ENCODE results near the gene IGSF9B. TPM values are rescaled to one million over a fixed set of nuclear protein-coding genes. Genes with fewer than 3 reads are reported as not detected.

The IGSF9B gene
- total RNA-seq, 1 experiment from 2014 or later, result 0.96 TPM

- no peak for DNase-seq (ENCODE audit: low read depth)
Measured at GRCh38 chr11:133901999-133902398, 54.8 kb downstream of the IGSF9B start.

GRCh38 chr11:133901316-133901715 is 55.5 kb downstream of the IGSF9B start:
- DNase-seq (ENCODE audit: low read depth), result no peak

GRCh38 chr11:133900176-133901105 is 56.3 kb downstream of the IGSF9B start:
- no peak for DNase-seq (ENCODE audit: low read depth)

- no peak for DNase-seq (ENCODE audit: low read depth)
Measured at GRCh38 chr11:133898770-133899115, 58.0 kb downstream of the IGSF9B start.

- DNase-seq (ENCODE audit: low read depth), result no peak
Measured at GRCh38 chr11:133898031-133898769, 58.6 kb downstream of the IGSF9B start.

GRCh38 chr11:133897331-133897650 is 59.5 kb downstream of the IGSF9B start:
- no peak for DNase-seq (ENCODE audit: low read depth)

- no peak for DNase-seq (ENCODE audit: low read depth)
Measured at GRCh38 chr11:133896642-133897330, 60.0 kb downstream of the IGSF9B start.

GRCh38 chr11:133896028-133896427 is 60.7 kb downstream of the IGSF9B start:
- peak; percentile 5 for DNase-seq (ENCODE audit: low read depth)

- no peak for DNase-seq (ENCODE audit: low read depth)
Measured at GRCh38 chr11:133895551-133895950, 61.2 kb downstream of the IGSF9B start.

- DNase-seq (ENCODE audit: low read depth), result no peak
Measured at GRCh38 chr11:133895061-133895479, 61.7 kb downstream of the IGSF9B start.

- no peak for DNase-seq (ENCODE audit: low read depth)
Measured at GRCh38 chr11:133893381-133893780, 63.4 kb downstream of the IGSF9B start.

- no peak for DNase-seq (ENCODE audit: low read depth)
Measured at GRCh38 chr11:133892584-133893380, 64.0 kb downstream of the IGSF9B start.

- DNase-seq (ENCODE audit: low read depth), result no peak
Measured at GRCh38 chr11:133892126-133892525, 64.6 kb downstream of the IGSF9B start.

GRCh38 chr11:133889893-133890292 is 66.9 kb downstream of the IGSF9B start:
- no peak for DNase-seq (ENCODE audit: low read depth)

GRCh38 chr11:133889188-133889587 is 67.6 kb downstream of the IGSF9B start:
- DNase-seq (ENCODE audit: low read depth), result no peak

- DNase-seq (ENCODE audit: low read depth), result no peak
Measured at GRCh38 chr11:133887692-133888332, 69.0 kb downstream of the IGSF9B start.

- no peak for DNase-seq (ENCODE audit: low read depth)
Measured at GRCh38 chr11:133886029-133886428, 70.7 kb downstream of the IGSF9B start.

- no peak for DNase-seq (ENCODE audit: low read depth)
Measured at GRCh38 chr11:133872160-133872559, 84.6 kb downstream of the IGSF9B start.

- no peak for DNase-seq (ENCODE audit: low read depth)
Measured at GRCh38 chr11:133867456-133867855, 89.3 kb downstream of the IGSF9B start.

- DNase-seq (ENCODE audit: low read depth), result no peak
Measured at GRCh38 chr11:133865466-133865865, 91.3 kb downstream of the IGSF9B start.

- DNase-seq (ENCODE audit: low read depth), result no peak
Measured at GRCh38 chr11:133864756-133865155, 92.0 kb downstream of the IGSF9B start.
